GM18499 (cell line): ENCODE measurements around the gene ACOT12.

Experiments
- ATAC-seq: cut with Tn5 transposase; IDR thresholded peaks from one replicate; pipeline ENCODE4 v1.9.1; 2021; ENCODE audit warnings: moderate number of reproducible peaks; ENCODE audit not compliant: insufficient read depth, unreplicated experiment

ACOT12 gene

DNA sequence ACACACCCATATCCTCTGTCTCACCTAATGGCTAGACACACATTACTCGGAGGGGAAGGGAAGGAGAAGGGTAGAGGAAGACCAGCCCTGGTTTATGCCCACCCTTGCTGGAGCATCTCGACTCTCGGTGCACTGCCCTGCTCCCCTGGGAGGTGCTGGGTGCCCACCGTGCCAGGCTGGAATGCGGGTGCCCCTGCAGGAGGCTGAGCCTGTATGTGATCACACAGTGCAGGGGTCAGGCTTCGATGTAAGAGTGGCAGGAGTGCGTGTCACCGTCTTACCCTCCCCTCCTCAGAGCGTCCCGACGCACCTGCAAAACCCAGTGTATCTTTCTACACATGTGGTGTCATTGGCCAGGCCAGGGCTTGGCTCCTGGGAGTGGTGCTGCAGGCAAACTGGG is 7.3 kb upstream of the ACOT12 start:
- no peak for ATAC-seq

DNA sequence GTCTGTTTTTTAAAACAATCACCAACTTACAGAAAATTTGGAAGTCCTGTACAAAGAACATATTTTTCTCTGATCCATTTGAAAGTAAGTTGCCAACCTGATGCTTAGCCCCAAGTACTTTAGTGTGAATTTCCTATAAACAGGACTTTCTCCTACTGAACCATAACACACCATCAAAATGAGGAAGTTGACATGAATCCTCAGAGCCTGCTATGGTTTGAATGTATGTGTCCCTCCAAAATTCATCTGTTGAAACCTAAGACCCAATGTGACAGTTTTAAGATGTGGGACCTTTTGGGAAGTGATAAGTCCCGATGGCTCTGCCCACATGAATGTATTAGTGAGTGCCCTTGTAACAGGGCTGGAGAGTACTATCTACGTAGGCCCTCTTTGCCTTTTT is 6.4 kb upstream of the ACOT12 start:
- ATAC-seq, result no peak

DNA sequence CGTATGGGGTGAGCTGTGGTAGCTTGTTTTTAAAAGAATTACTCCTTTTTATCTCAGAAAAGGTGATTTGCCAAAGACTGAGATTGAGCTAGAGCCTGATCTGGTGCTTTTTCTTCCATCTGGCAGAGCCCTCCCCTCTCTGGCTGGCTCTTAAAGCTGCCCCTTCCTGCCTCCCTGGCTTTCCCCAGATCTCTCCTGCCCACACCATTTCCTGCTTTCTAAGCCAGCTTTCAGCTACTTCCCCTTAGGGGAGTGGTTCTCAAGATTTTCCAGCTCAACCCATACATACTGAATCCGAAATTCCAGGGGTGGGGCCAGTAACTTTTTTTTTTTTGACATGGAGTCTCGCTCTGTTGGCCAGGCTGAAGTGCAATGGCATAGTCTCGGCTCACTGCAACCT is 4.8 kb upstream of the ACOT12 start:
- no peak for ATAC-seq

DNA sequence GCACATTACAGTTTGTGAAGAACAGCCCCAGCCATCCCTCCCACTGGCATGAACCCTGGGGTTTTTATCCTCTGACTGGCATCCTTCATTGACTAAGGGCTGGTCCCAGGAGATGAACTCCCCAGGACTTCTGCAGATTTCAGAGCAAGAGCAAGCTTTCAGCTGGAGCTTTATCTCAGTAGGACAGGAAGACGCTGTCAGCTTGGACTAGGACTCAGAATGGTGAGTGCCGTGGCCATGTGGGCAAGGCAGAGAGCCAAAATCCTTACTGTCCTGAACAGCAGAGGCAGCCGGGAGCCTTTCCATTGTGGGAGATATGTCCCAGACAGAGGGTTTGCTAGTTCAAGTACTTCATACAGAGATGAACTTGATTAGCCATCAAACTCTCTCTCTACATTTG is 3.2 kb upstream of the ACOT12 start:
- no peak for ATAC-seq

DNA sequence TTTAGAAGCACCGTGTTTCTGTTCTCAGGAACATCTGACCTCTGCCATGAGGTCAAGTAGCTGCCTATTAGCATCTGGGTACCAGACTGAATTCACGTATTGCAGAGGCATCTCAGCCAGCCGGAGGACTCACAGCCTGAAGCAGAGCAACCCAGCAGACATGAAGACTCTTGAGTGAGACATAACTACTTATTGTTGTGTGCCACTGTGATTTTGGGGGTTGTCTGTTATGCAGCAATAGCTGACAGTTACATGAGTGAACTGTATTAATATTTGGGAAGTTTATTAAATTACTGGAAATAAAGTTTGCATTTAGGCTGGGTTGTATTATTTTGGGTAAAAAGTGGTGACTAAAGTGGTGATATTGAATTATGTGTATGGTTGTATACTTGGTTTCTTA is 1.3 kb upstream of the ACOT12 start:
- ATAC-seq, result no peak

DNA sequence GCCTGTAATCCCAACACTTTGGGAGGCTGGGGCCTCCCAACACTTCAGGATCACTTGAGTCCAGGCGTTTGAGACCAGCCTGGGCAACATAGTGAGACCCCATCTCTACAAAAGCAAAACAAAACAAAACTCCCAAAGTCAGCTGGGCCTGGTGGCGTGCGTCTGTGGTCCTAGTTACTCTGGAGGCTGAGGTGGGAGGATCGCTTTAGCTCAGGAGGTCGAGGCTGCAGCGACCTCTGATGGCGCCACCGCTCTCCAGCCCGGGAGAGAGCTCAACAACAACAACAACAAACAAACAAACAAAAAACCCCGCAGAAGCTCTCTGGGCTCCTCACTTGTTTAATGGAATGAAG is 528 bp downstream of the ACOT12 start:
- no peak for ATAC-seq

DNA sequence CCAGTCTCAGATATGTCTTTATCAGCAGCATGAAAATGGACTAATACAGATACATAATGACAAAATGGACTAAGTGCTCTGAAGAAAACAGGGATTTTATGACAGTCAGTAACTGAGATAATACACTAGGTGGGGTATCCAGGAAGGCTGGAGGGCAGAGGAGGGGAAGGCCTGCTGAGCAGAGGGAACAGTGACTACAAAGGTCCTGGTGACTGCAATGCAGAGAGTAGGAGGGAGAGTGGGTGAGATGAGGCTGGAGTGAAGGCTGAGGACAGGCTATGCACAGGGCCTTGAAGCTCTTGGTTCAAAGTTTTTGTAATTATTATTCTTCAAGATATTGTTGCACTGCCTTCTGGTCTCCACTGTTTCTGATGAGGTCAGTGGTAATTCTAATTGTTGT is 4.9 kb downstream of the ACOT12 start:
- no peak for ATAC-seq

DNA sequence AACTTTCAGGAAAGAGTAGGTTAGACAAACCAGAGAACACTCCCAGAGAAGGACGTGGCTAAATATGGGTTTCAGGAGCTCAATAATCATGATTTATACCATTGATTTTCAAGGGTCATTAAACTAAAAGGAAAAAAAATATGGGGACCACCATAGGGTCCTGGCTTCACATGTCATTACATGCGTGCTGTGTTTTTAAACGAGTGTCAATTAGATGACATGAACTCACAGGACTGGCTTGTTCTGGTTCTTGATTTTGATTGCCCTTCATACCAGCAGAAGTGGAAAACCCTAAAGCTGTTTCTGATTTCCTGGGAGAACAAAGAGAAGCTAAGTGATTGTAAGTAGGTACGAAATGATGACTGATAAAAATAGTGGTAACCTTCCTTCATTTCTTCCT is 5.8 kb downstream of the ACOT12 start:
- no peak for ATAC-seq

DNA sequence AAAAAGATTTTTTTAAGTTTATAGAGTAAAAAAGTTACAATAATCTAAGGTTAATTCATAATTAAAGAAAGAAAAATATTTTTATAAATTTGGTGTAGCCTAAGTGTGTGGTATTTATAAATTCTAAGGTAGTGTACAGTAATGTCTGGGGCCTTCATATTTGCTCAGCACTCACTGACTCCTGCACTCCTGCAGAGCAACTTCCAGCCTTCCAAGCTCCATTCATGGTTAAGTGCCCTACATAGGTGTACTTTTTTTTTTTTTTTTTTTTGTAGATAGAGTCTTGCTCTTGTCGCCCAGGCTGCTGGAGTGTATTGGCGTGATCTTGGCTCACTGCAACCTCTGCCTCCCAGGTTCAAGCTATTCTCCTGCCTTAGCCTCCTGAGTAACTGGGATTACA is 10.1 kb downstream of the ACOT12 start:
- ATAC-seq, result no peak

DNA sequence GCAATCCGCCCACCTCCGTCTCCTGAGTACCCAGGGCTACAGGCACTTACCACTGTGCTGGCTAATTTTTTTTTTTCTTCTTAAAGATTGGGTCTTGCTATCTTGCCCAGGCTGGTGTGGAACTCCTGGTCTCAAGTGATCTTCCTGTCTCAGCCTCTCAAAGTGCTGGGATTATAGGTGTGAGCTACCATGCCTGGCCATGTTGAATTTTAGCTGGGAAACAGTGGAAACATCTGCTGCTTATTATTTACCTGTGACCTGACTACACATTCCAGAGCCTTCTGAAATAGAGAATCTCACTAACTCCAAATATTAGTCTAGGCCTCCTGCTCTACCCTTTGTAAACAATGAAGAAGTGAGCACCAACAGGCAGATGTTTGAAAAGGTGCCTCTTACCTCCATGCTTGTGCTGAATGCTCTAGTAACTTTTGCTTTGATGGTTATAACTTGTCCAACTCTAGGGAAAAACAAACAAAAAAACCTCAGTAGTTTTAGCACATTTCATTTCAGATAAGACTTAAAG is 22.5 kb downstream of the ACOT12 start:
- no peak for ATAC-seq

DNA sequence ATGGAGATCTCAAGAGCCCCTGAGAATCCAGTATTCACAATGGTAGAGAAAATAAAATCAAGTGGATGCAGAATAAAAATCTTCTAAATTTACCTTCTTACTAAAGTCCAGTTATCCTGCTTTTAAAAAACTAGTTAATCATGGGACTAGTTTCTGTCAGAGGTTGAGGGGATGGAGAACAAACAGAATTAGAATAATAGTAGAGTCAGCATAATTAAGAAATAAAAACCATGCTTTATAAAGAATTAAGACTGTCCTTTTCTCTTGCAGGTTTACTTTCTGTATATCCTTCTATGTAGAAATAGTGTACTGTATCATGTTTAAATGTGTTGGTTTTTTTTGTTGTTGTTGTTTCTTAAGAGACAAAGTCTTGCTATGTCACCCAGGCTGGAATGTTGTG is 23.0 kb downstream of the ACOT12 start:
- no peak for ATAC-seq

DNA sequence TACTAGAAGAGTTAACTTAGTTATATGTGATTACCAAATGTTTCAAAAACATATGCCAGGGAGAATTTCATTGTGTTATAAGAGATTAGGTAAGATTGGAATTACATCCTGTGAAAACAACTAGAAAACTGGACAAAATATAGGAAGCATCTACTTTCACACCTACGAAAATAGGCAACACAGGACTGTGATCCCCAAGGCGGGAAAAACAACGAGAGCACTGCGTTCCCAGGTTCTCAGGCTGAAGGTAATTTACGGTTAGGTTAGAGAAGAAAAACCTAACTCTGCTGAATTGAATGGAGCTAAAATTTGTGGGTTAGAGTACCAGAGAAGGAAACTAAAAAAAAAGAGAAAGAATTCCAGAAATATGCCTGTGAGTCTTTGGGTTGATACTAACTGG is 28.4 kb downstream of the ACOT12 start:
- no peak for ATAC-seq

DNA sequence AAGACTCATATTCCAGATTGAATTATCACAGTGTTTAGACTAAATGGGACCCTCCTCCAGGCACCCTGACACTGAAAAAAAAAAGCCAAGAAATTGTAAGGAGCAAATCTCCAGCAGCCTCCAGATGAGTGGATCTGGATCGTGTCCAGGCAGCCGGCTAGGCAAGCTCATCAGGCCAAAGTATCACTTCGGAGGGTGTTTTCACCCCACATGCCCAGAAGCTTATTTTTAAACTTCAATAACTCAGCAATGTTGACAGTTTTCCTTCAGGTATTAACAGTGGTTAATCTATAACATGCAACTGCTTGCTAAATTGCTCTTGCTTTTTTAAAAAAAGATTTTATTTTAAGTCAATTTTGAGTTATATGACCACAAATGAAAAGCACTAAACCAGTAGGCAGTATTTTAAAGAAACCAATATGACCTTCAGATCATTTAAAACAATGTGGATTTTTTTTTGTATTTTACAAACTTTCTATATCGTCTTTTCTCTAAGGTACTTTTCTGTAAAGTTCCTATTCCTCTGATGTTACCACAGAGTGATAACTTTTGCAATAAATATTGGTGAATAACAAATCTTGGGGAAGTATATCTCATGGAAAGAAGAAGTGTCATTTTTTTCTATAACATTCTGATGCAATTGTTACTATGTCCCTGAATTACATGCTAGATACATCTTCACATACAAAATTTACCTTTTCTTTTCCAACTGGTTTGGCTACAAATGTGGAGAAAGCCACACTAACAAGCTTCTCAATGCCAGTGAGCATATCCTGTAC is 30.7 kb downstream of the ACOT12 start:
- no peak for ATAC-seq

DNA sequence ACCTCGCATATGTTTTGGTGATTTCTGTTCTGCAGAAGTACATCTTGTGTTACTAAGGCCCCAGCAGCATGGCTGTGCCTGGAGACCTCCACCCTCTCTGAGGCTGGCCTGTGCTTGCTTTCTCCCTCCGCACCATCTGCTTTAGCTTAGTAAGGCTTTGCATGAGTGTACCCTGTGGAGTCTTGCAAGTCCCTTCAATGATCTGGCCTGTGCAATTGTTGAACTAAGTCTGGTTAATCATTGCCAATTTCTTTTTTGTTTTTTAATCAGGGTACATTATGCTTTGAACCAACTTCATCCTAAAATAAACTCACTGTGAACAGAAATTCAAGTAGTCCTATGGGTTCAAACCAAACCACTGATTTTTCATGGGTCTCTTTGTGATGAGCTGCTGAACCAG is 32.3 kb downstream of the ACOT12 start:
- no peak for ATAC-seq

DNA sequence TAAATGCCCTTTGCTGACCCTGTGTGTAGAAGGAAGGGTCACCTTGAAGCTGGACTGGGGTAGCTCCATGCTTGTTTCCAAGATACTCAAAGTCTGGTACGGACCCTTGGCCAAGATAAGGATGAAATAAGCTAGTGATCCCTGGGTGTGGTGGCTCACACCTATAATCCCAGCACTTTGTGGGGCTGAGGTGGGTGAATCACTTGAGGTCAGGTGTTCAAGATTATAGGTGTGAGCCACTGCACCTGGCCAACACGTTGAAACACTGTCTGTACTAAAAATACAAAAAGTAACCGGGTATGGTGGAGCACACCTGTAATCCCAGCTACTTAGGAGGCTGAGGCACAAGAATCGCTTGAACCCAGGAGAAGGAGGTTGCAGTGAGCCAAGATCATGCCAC is 33.3 kb downstream of the ACOT12 start:
- ATAC-seq, result no peak

DNA sequence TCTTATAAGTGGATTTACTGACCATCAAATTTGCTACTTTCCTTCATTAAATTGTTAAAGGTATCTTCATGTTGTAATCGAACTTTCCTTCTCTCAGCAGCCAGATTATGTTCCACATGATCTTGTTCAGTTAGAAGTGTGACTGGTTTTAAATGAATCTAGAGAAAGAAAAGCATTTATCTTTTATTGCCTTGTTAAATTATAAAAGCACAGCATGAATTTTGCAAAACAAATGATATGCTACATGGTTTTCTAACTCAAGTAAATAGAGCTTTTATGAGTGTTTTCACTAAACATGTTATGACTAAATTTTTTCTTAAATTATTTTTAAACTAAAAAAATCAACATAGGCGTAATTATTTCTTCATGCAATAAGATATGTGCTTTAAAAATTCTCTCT is 34.1 kb downstream of the ACOT12 start:
- ATAC-seq, result no peak

DNA sequence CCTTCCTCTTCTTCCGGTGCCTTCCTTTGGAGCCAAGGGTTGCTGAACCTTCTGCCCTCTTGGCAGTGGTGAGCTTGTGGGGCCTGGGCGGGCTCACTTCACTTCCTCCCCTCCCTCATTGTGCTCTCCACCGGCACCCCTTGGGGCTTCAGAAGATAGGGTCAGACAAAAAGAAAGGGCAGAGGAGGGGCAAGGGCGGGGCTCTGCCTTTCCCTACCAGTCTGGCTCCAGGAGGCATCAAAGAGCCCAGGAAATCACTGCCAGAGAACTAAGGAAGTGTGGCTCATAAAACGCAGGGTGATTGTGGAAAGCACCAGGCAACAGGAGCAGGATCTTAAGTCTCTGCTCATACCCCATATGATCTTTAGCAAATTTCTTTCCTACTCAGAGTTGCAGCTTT is 34.8 kb downstream of the ACOT12 start:
- ATAC-seq, result no peak

DNA sequence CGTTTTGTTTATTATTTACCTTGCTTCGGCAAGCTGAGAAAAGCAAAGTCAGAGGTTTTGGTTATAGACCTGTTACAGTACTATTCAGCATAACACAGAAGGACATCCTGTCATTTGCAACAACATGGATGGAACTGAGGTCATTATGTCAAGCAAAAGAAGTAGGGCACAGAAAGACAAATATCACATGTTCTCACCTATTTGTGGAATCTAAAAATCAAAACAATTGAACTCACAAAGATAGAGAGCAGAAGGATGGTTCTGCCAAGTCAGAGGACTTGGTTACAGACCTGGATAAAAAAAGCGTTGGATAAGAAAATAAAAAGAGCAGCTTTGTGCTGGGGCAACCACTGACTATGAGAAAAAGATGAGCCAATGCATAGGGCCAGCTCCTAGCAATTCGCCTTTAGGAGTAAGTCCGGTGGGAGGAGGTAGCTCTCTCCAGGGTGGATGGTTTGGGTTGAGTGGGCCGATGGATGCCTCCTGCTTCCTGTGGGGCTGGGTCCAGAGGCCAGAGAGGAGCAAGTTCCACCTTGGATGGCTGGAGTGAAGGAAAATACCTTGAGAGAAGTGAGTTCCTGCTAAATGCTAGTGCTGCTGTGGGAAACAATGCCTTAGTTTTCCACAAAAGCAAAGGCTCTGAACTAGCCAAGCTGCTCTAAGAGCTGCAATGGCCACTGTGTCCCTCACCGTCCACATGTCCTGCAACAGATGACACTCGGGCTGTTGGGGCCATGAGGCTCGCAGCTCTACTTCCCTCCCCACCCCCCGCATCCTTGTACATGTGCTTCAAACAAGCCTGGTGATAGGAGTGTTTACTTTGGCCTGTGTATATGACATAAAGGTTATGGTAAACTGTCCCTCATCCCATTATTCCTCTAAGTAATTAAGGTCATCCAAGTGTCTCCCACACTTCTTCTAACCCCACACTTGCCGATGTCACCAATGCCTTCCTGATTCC is 38.4 kb downstream of the ACOT12 start:
- no peak for ATAC-seq

DNA sequence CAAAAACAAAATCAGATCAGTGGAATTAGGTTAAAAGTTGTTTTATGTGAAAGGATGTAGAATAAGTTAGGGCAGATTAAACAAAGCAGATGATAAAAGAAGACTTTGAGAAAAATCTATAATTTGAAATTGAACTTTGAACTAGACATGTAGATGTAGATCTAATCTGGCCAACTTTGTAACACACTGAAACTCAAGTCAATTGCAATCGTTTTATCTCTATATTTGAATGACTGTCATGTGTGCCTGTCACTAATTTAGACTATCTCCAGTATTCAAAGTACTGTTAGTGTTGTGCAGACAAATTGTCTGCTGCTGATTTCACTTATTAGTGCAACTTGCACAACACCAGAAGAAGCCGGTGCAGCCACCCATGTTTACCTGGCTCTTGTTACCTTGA is 39.8 kb downstream of the ACOT12 start:
- no peak for ATAC-seq

DNA sequence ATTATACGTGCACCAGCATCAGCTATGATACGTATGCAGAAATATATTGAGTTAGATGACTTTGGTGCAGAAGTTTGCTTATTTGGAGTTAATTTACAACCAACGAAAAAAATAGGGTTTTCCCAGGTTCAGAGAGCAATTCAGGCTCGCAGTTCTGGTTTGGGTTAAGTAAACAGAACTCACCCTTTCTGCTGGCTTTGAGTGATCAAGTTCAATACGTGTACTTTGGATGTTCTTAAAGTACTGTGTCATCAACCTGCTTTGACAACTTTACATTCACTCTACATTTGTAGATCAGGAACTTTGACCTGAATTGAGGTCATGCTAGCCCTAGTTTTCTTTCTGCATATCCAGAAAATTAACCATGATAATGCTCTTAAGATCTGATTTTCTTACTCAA is 40.7 kb downstream of the ACOT12 start:
- ATAC-seq, result no peak

DNA sequence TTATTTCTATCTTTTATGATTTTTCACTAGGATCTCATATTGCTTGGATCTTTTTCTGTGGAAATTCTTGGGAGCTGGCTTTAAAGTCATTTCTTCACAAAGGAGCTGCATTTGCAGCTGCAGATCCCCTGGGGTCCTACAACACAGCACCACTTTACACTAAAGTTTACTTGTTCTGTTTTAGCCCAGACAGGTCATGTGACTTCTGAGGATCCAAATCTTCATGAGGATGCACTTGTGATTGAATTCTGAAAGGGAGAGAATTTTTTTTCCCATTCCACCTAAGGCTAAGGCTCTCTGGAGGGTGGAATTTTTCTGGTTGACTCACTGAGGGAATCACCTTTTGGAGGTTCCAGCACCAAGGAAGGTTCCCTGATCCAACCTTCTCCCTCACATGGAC is 43.4 kb downstream of the ACOT12 start:
- no peak for ATAC-seq

DNA sequence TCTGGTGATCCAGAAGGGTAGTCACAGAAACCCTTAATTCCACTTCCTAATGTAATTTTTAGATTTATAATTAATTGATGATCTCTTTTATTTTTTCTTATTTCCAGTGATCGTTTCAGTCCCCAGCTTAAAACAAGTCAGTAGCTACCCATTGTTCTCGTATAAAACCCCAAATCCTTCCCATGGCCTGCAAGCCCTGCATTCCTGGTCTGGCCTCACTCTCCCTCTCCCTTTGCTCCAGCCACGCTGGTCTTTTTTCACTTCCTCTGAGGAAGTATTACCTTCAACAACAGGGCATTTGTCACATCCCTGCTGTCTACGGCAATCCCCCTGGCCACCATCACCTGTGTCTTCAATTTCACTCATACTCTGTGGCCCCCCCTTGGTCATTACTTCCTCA is 44.8 kb downstream of the ACOT12 start:
- ATAC-seq, result no peak
